HG03354 (cell line): Measurements from ENCODE around the gene FAM210A.

Experiments
- ATAC-seq: cut with Tn5 transposase; IDR thresholded peaks from one replicate; pipeline ENCODE4 v1.9.1; 2021; ENCODE audit warnings: mild to moderate bottlenecking; ENCODE audit not compliant: unreplicated experiment, poor library complexity, severe bottlenecking

Gene FAM210A

GRCh38 chr18:13624563-13625237 is 101.7 kb downstream of the FAM210A start:
- no peak for ATAC-seq

- no peak for ATAC-seq
Measured at GRCh38 chr18:13623871-13624270, 102.5 kb downstream of the FAM210A start.

GRCh38 chr18:13623348-13623747 is 103.0 kb downstream of the FAM210A start:
- no peak for ATAC-seq

GRCh38 chr18:13622751-13623150 is 103.6 kb downstream of the FAM210A start:
- ATAC-seq, result no peak

- no peak for ATAC-seq
Measured at GRCh38 chr18:13621886-13622619, 104.3 kb downstream of the FAM210A start.

- ATAC-seq, result no peak
Measured at GRCh38 chr18:13621446-13621849, 104.9 kb downstream of the FAM210A start.

GRCh38 chr18:13620818-13621445 is 105.4 kb downstream of the FAM210A start:
- ATAC-seq, result no peak

GRCh38 chr18:13620206-13620672 is 106.1 kb downstream of the FAM210A start:
- ATAC-seq, result no peak

GRCh38 chr18:13619505-13620205 is 106.7 kb downstream of the FAM210A start:
- no peak for ATAC-seq

- ATAC-seq, result no peak
Measured at GRCh38 chr18:13618760-13619438, 107.5 kb downstream of the FAM210A start.

- no peak for ATAC-seq
Measured at GRCh38 chr18:13617826-13618515, 108.4 kb downstream of the FAM210A start.

- no peak for ATAC-seq
Measured at GRCh38 chr18:13616525-13617035, 109.8 kb downstream of the FAM210A start.

GRCh38 chr18:13616041-13616440 is 110.3 kb downstream of the FAM210A start:
- ATAC-seq, result no peak

- ATAC-seq, result no peak
Measured at GRCh38 chr18:13615432-13615861, 110.9 kb downstream of the FAM210A start.

- ATAC-seq, result no peak
Measured at GRCh38 chr18:13614641-13615288, 111.6 kb downstream of the FAM210A start.

- no peak for ATAC-seq
Measured at GRCh38 chr18:13613591-13614501, 112.5 kb downstream of the FAM210A start.
